Endodermal cell (in vitro differentiated cells): ENCODE data around the gene C4orf17. TPM values are rescaled to one million over a fixed set of nuclear protein-coding genes. Genes with fewer than 3 reads are reported as not detected.
"Not testable (repeated sequence)": the region's sequence is repeated elsewhere in the genome, so short reads cannot be mapped to it uniquely, and the experiment has no call there.

Experiments
- DNase-seq: peaks from one replicate; pipeline ENCODE4 v3.0.0-alpha.2; 2017
- H3K27ac ChIP-seq: 2 replicates; pipeline ENCODE4 v1.5.1; 2013; ENCODE audit warnings: mild to moderate bottlenecking, low read depth, low read length, moderate library complexity
- H3K27me3 ChIP-seq: 2 replicates; pipeline ENCODE4 v1.6.1; 2013; ENCODE audit warnings: mild to moderate bottlenecking, low read length, moderate library complexity; ENCODE audit not compliant: insufficient read depth, control insufficient read depth, poor library complexity, severe bottlenecking
- H3K36me3 ChIP-seq: 2 replicates; pipeline ENCODE4 v1.7.0; 2013; ENCODE audit warnings: mild to moderate bottlenecking, low read length, moderate library complexity; ENCODE audit not compliant: control insufficient read depth, insufficient read depth
- H3K4me1 ChIP-seq: one replicate; pipeline ENCODE4 v1.7.0; 2013; ENCODE audit warnings: low read length; ENCODE audit not compliant: control insufficient read depth, insufficient read depth
- H3K4me3 ChIP-seq: 2 replicates; pipeline ENCODE4 v1.5.1; 2013; ENCODE audit warnings: mild to moderate bottlenecking, low read length, moderate library complexity
- H3K9ac ChIP-seq: 2 replicates; pipeline ENCODE4 v1.6.1; 2013; ENCODE audit warnings: mild to moderate bottlenecking, low read length, moderate library complexity; ENCODE audit not compliant: poor library complexity, severe bottlenecking; ENCODE audit errors: extremely low read depth
- H3K9me3 ChIP-seq: 2 replicates; pipeline ENCODE4 v1.6.1; 2013; ENCODE audit warnings: mild to moderate bottlenecking, low read length, moderate library complexity; ENCODE audit not compliant: control insufficient read depth
- H3K27ac Mint-ChIP-seq: 2 replicates; pipeline ENCODE4 v1.8.0; 2020; ENCODE audit warnings: mixed read lengths
- H3K27me3 Mint-ChIP-seq: 2 replicates; pipeline ENCODE4 v1.8.0; 2021; ENCODE audit warnings: mild to moderate bottlenecking, mixed read lengths; ENCODE audit not compliant: insufficient read depth
- H3K36me3 Mint-ChIP-seq: 2 replicates; pipeline ENCODE4 v1.8.0; 2020; ENCODE audit warnings: low read depth, mixed read lengths
- H3K4me1 Mint-ChIP-seq: 2 replicates; pipeline ENCODE4 v1.8.0; 2020; ENCODE audit warnings: mixed read lengths
- H3K4me3 Mint-ChIP-seq: 2 replicates; pipeline ENCODE4 v1.8.0; 2020; ENCODE audit warnings: mild to moderate bottlenecking, moderate library complexity, mixed read lengths
- H3K9me3 Mint-ChIP-seq: 2 replicates; pipeline ENCODE4 v1.8.0; 2020; ENCODE audit warnings: mild to moderate bottlenecking, mixed read lengths
- CTCF ChIP-seq: fragments of 200-600 bp; sonication (generic); conservative IDR thresholded peaks from 2 replicates; pipeline ENCODE4 v1.5.0; 2021; ENCODE audit warnings: antibody characterized with exemption, mild to moderate bottlenecking
- WGBS, 2 experiments: methylation state at CpG; one replicate each; pipeline versions ENCODE4 v1.1.5 to v1.1.7; 2013; ENCODE audit warnings: missing lambda C conversion rate in 2 of 2, mixed read lengths in 1 of 2; ENCODE audit not compliant: insufficient coverage in 1 of 2, insufficient read length in 1 of 2; 5-methylcytosine and 5-hydroxymethylcytosine counted together
- total RNA-seq, 2 donors: library from RNA; stranded (reverse); fragmentation: NEBNext Ultra II Directional in 1 of 2; extraction: Animal tissue kit (Norgen Biotek cat#: 25700) in 1 of 2; gene quantifications; 2 replicates in 1 of 2; 3 replicates in 1 of 2; pipeline ENCODE4 v1.2.1, GENCODE V29; 2021

Gene C4orf17
- total RNA-seq, 2 donors from 2014 or later = not detected

- Mint-ChIP-seq H3K27me3 (no peaks in the 10 kb centered on the region), H3K9me3 (peaks cover 59% of the 10 kb centered on the region), H3K4me1 (no peaks in the 10 kb centered on the region), H3K36me3 (no peaks in the 10 kb centered on the region), H3K4me3 (no peak overlapping the region), H3K27ac (no peak overlapping the region)
- no peak for DNase-seq
- 50% methylated on average over 1 of the region's 1 CpG; no CpG with 5 or more reads in 1 of the 2 experiments for WGBS, 2 experiments
- H3K27me3 ChIP-seq = no peaks in the 10 kb centered on the region
- H3K9me3 ChIP-seq = peaks cover 32% of the 10 kb centered on the region
- H3K36me3 ChIP-seq = no peaks in the 10 kb centered on the region
- no peak overlapping the region for H3K9ac ChIP-seq
- H3K27ac ChIP-seq = no peak overlapping the region
- no peaks in the 10 kb centered on the region for H3K4me1 ChIP-seq
- no peak for TF ChIP-seq CTCF
- H3K4me3 ChIP-seq = no peak overlapping the region
Observed at GRCh38 chr4:99483636-99484035, 27.2 kb upstream of the C4orf17 start.

- Histone ChIP-seq H3K27me3 (no peaks in the 10 kb centered on the region), H3K9ac (no peak overlapping the region), H3K27ac (no peak overlapping the region), H3K4me1 (no peaks in the 10 kb centered on the region), H3K9me3 (peaks cover 32% of the 10 kb centered on the region), H3K36me3 (no peaks in the 10 kb centered on the region), H3K4me3 (peak overlapping the region; percentile 60)
- no peaks in the 10 kb centered on the region for H3K36me3 Mint-ChIP-seq
- no peak for DNase-seq
- peaks cover 55% of the 10 kb centered on the region for H3K9me3 Mint-ChIP-seq
- 96% methylated on average over 1 of the region's 1 CpG; no CpG with 5 or more reads in 1 of the 2 experiments for WGBS, 2 experiments
- H3K4me1 Mint-ChIP-seq = no peaks in the 10 kb centered on the region
- H3K27ac Mint-ChIP-seq = no peak overlapping the region
- TF ChIP-seq CTCF = no peak
- H3K27me3 Mint-ChIP-seq = no peaks in the 10 kb centered on the region
- H3K4me3 Mint-ChIP-seq = no peak overlapping the region
Observed at GRCh38 chr4:99485212-99485611, 25.6 kb upstream of the C4orf17 start.

GRCh38 chr4:99486648-99487047 lies 24.2 kb upstream of the C4orf17 start:
- WGBS, 2 experiments = 86 to 100% methylated on average over 1 to 3 of the region's 3 CpGs
- not testable (repeated sequence) for H3K27ac ChIP-seq, H3K9ac ChIP-seq, H3K36me3 Mint-ChIP-seq, DNase-seq, H3K4me1 ChIP-seq, H3K4me1 Mint-ChIP-seq, H3K4me3 Mint-ChIP-seq, H3K27me3 Mint-ChIP-seq, H3K27ac Mint-ChIP-seq, H3K27me3 ChIP-seq, H3K4me3 ChIP-seq, H3K36me3 ChIP-seq
- H3K9me3 ChIP-seq = peaks cover 32% of the 10 kb centered on the region
- H3K9me3 Mint-ChIP-seq = peaks cover 69% of the 10 kb centered on the region

GRCh38 chr4:99490286-99490685 lies 20.5 kb upstream of the C4orf17 start:
- Histone ChIP-seq H3K36me3 (no peaks in the 10 kb centered on the region), H3K9me3 (peaks cover 23% of the 10 kb centered on the region), H3K4me3 (no peak overlapping the region), H3K4me1 (no peaks in the 10 kb centered on the region), H3K27ac (no peak overlapping the region), H3K27me3 (no peaks in the 10 kb centered on the region), H3K9ac (no peak overlapping the region)
- Mint-ChIP-seq H3K4me3 (no peak overlapping the region), H3K27ac (no peak overlapping the region), H3K36me3 (no peaks in the 10 kb centered on the region), H3K4me1 (no peaks in the 10 kb centered on the region), H3K27me3 (no peaks in the 10 kb centered on the region), H3K9me3 (peaks cover 84% of the 10 kb centered on the region)
- DNase-seq = no peak
- no peak for TF ChIP-seq CTCF
- 75 to 93% methylated on average over 2 to 4 of the region's 4 CpGs for WGBS, 2 experiments
